ENCODE data around the gene ATG101. TPM values are rescaled to one million over a fixed set of nuclear protein-coding genes. Genes with fewer than 3 reads are reported as not detected.

Gene ATG101
- total and polyA plus RNA-seq, 2 of the 13 experiments (the other 11 are each of a cell fraction or from before 2014, with no cell fraction given): 58.2 to 67.7 TPM

- BruUV-seq (replicated peaks): no TSS peak
- Histone ChIP-seq H3K79me2 (ENCODE audit: insufficient read depth, low read length) (no peaks in the 10 kb centered on the region), H3K36me3 (replicated peaks in 1 of 2; ENCODE audit: control insufficient read depth in 1 of 2, insufficient read depth in 2 of 2, low read length in 2 of 2) (no peaks in the 10 kb centered on the region), H3K27ac (ENCODE audit: extremely low read length, insufficient read depth, low read length) (no peak overlapping the region), H3K4me1 (ENCODE audit: insufficient read depth, low read length) (peaks cover 34% of the 10 kb centered on the region), H3K9me3 (ENCODE audit: low read length) (no peaks in the 10 kb centered on the region), H3K27me3 (ENCODE audit: control insufficient read depth in 1 of 2, insufficient read depth in 2 of 2, low read length in 2 of 2) (peaks cover 5 to 39% of the 10 kb centered on the region in 2 experiments), H3K4me2 (ENCODE audit: low read depth, low read length) (no peak overlapping the region), H2AFZ (ENCODE audit: low read length) (no peak overlapping the region), H3K9ac (ENCODE audit: insufficient read depth, low read depth, low read length) (no peak overlapping the region), H3K4me3 (replicated peaks in 1 of 3; ENCODE audit: insufficient read depth in 1 of 3, low read depth in 2 of 3, low read length in 3 of 3) (no peak overlapping the region), H4K20me1 (ENCODE audit: insufficient read depth, low read length) (no peaks in the 10 kb centered on the region)
- in situ Hi-C loops (cut with HindIII; ENCODE audit: extremely low pct_ligation_motif_present, low pct_unique_long_range_greater_than_20kb) (no loop called here), intact Hi-C loops (cut with micrococcal nuclease; ENCODE audit: unreplicated experiment) (no loop called here)
- ATAC-seq: no peak
- FAIRE-seq: no peak
- ChIA-PET POLR2A (no interaction called here), CTCF (ENCODE audit: low intra/inter-chr PET ratio, low total read pairs) (no interaction called here)
- no peak for DNase-seq (ENCODE audit: low spot score)
- WGBS (ENCODE audit: low lambda C conversion rate): 16% methylated on average over 3 of the region's 3 CpGs
- TF ChIP-seq YY1 (IDR thresholded peaks at IDR 0.05; ENCODE audit: insufficient read depth, insufficient replicate concordance, low read depth, low read length) (no peak), MBD4 (IDR thresholded peaks at IDR 0.05; ENCODE audit: borderline replicate concordance, low read length) (no peak), DZIP1 (CRISPR knock-in tag; IDR thresholded peaks at IDR 0.05) (no peak), CERS6 (CRISPR knock-in tag; IDR thresholded peaks at IDR 0.05) (no peak), SIN3A (IDR thresholded peaks at IDR 0.05; ENCODE audit: borderline replicate concordance, low read depth, low read length) (no peak), ZFP90 (CRISPR knock-in tag; IDR thresholded peaks at IDR 0.05; ENCODE audit: borderline replicate concordance) (no peak), KDM2A (CRISPR knock-in tag; IDR thresholded peaks at IDR 0.05; ENCODE audit: borderline replicate concordance, low read depth) (no peak), SKIL (CRISPR knock-in tag; IDR thresholded peaks at IDR 0.05; ENCODE audit: borderline replicate concordance) (no peak), ZSCAN30 (CRISPR knock-in tag; IDR thresholded peaks at IDR 0.05) (no peak), TAF15 (IDR thresholded peaks at IDR 0.05; ENCODE audit: low read depth, low read length, poor library complexity, severe bottlenecking) (no peak)
Measured at GRCh38 chr12:52091061-52091460, 21.3 kb downstream of the ATG101 start.

All from HepG2 (cell line).